SK-N-SH (cell line): ENCODE measurements around the gene SYNPO2. TPM values are rescaled to one million over a fixed set of nuclear protein-coding genes. Genes with fewer than 3 reads are reported as not detected.

Experiments used
- CTCF ChIA-PET: fragments of 300-600, 350-600 bp; formaldehyde crosslinking; extraction: SDS; loops from one replicate; lab custom pipeline; 2021; lab: Yijun Ruan, JAX
- POLR2A ChIA-PET: fragments of 350-600 bp; sonication (Branson Sonifier 250); formaldehyde crosslinking; extraction: SDS; loops from one replicate; lab custom pipeline; 2020; ENCODE audit warnings: antibody characterized with exemption, inconsistent platforms; lab: Yijun Ruan, JAX
- DNase-seq: peaks from one replicate; pipeline ENCODE4 v3.0.0; 2012
- H2AFZ ChIP-seq: fragments of 200-600 bp; sonication (generic); 2 replicates; pipeline ENCODE4 v1.8.1; 2016; ENCODE audit warnings: antibody characterized with exemption, mild to moderate bottlenecking, low read depth
- H3F3A ChIP-seq: fragments of 200-600 bp; sonication (generic); replicated peaks from 2 replicates; pipeline ENCODE3; 2016; ENCODE audit warnings: antibody characterized with exemption, mild to moderate bottlenecking; ENCODE audit not compliant: insufficient read depth
- H3K27ac ChIP-seq, 2 experiments: fragments of 200-500 bp in 1 of 2; fragments of 200-600 bp in 1 of 2; sonication (Bioruptor generic) in 1 of 2; sonication (generic), shearing (Covaris generic) in 1 of 2; 2 replicates each; pipeline versions ENCODE4 v1.5.1 to v1.6.1; 2014 to 2016; ENCODE audit warnings: low read depth in 2 of 2, inconsistent platforms in 1 of 2, low read length in 1 of 2, mild to moderate bottlenecking in 1 of 2, mixed read lengths in 1 of 2
- H3K27me3 ChIP-seq: fragments of 200-600 bp; sonication (generic), shearing (Covaris generic); 2 replicates; pipeline ENCODE4 v1.6.1; 2016; ENCODE audit warnings: mixed run types; ENCODE audit not compliant: insufficient read depth
- H3K36me3 ChIP-seq, 2 experiments: fragments of 200-500 bp in 1 of 2; fragments of 200-600 bp in 1 of 2; sonication (Bioruptor generic) in 1 of 2; sonication (generic) in 1 of 2; replicated peaks in 1 of 2; 2 replicates each; pipeline versions ENCODE3 to v1.5.1; 2014 to 2016; ENCODE audit warnings: low read length in 1 of 2, mild to moderate bottlenecking in 1 of 2; ENCODE audit not compliant: insufficient read depth in 2 of 2, control insufficient read depth in 1 of 2
- H3K4me1 ChIP-seq, 2 experiments: fragments of 200-500 bp in 1 of 2; fragments of 200-600 bp in 1 of 2; sonication (Bioruptor generic) in 1 of 2; sonication (generic), shearing (Covaris generic) in 1 of 2; 2 replicates each; pipeline versions ENCODE4 v1.5.1 to v1.6.1; 2014 to 2016; ENCODE audit warnings: low read depth in 1 of 2, low read length in 1 of 2, mixed run types in 1 of 2; ENCODE audit not compliant: insufficient read depth in 2 of 2, control insufficient read depth in 1 of 2
- H3K4me2 ChIP-seq: fragments of 200-600 bp; sonication (generic), shearing (Covaris generic); 2 replicates; pipeline ENCODE4 v1.6.1; 2017; ENCODE audit warnings: mixed run types
- H3K4me3 ChIP-seq, 2 experiments: fragments of 200-500 bp in 1 of 2; fragments of 200-600 bp in 1 of 2; sonication (Bioruptor generic) in 1 of 2; sonication (generic), shearing (Covaris generic) in 1 of 2; 2 replicates each; pipeline versions ENCODE4 v1.5.1 to v1.8.1; 2014 to 2016; ENCODE audit warnings: low read depth in 2 of 2, inconsistent platforms in 1 of 2, low read length in 1 of 2, mild to moderate bottlenecking in 1 of 2, mixed read lengths in 1 of 2, moderate library complexity in 1 of 2
- H3K79me2 ChIP-seq: fragments of 200-600 bp; sonication (generic); 2 replicates; pipeline ENCODE4 v1.8.1; 2017; ENCODE audit warnings: mild to moderate bottlenecking; ENCODE audit not compliant: insufficient read depth
- H3K9ac ChIP-seq: fragments of 200-600 bp; sonication (generic); 2 replicates; pipeline ENCODE4 v1.6.1; 2017; ENCODE audit warnings: mixed run types
- H3K9me2 ChIP-seq: fragments of 200-600 bp; sonication (generic); 2 replicates; pipeline ENCODE4 v1.6.1; 2017; ENCODE audit warnings: mixed run types
- H3K9me3 ChIP-seq: fragments of 200-600 bp; sonication (generic); 2 replicates; pipeline ENCODE4 v1.6.1; 2017; ENCODE audit warnings: mixed run types, mild to moderate bottlenecking, moderate library complexity
- H4K20me1 ChIP-seq: fragments of 200-600 bp; sonication (generic); 2 replicates; pipeline ENCODE4 v1.6.1; 2017; ENCODE audit warnings: mild to moderate bottlenecking, mixed run types; ENCODE audit not compliant: insufficient read depth
- CTCF ChIP-seq: fragments of 200-600 bp; sonication (generic); IDR thresholded peaks from 2 replicates; pipeline ENCODE4 v1.6.1; 2017; ENCODE audit warnings: antibody characterized with exemption, mild to moderate bottlenecking, moderate library complexity
- ELF1 ChIP-seq: IDR thresholded peaks from 2 replicates; pipeline ENCODE4 v1.4.0; 2012
- EP300 ChIP-seq, 2 experiments: IDR thresholded peaks; 2 replicates each; pipeline versions ENCODE4 v1.4.0 to v1.6.1; 2012; ENCODE audit warnings: borderline replicate concordance in 1 of 2, low read depth in 1 of 2, low read length in 1 of 2
- FOXM1 ChIP-seq: IDR thresholded peaks from 2 replicates; pipeline ENCODE4 v1.4.0; 2012; ENCODE audit warnings: low read depth, mild to moderate bottlenecking
- GABPA ChIP-seq: IDR thresholded peaks from 2 replicates; pipeline ENCODE4 v1.4.0; 2012; ENCODE audit warnings: low read depth, mild to moderate bottlenecking
- GATA2 ChIP-seq: sonication (generic); formaldehyde crosslinking; IDR thresholded peaks from 2 replicates; pipeline ENCODE4 v1.5.0; 2020; ENCODE audit warnings: mild to moderate bottlenecking, missing genetic modification reagents
- IRF3 ChIP-seq: fragments of 150-350 bp; IDR thresholded peaks from 2 replicates; pipeline ENCODE4 v1.6.1; 2016; ENCODE audit warnings: mild to moderate bottlenecking, low read depth, low read length
- MAX ChIP-seq: IDR thresholded peaks from 2 replicates; pipeline ENCODE4 v1.4.0; 2012; ENCODE audit warnings: low read depth
- MEF2A ChIP-seq: IDR thresholded peaks from 2 replicates; pipeline ENCODE4 v1.4.0; 2012; ENCODE audit warnings: low read depth, borderline replicate concordance
- MXI1 ChIP-seq: IDR thresholded peaks from 2 replicates; pipeline ENCODE4 v1.6.1; 2012; ENCODE audit warnings: mild to moderate bottlenecking, low read depth, low read length, improper control_type of control experiment
- NFIC ChIP-seq: IDR thresholded peaks from 2 replicates; pipeline ENCODE4 v1.4.0; 2012; ENCODE audit warnings: borderline replicate concordance
- RAD21 ChIP-seq: IDR thresholded peaks from 2 replicates; pipeline ENCODE4 v1.6.1; 2012; ENCODE audit warnings: mild to moderate bottlenecking, low read length
- SMC3 ChIP-seq: IDR thresholded peaks from 2 replicates; pipeline ENCODE4 v1.6.1; 2012; ENCODE audit warnings: low read depth, low read length, improper control_type of control experiment
- TAF1 ChIP-seq: IDR thresholded peaks from 2 replicates; pipeline ENCODE4 v1.6.1; 2012; ENCODE audit warnings: low read depth, mild to moderate bottlenecking, low read length, moderate library complexity, borderline replicate concordance
- TCF12 ChIP-seq: IDR thresholded peaks from 2 replicates; pipeline ENCODE4 v1.4.0; 2012
- USF1 ChIP-seq: IDR thresholded peaks from 2 replicates; pipeline ENCODE4 v1.4.0; 2012; ENCODE audit warnings: low read depth, borderline replicate concordance
- YY1 ChIP-seq: IDR thresholded peaks from 2 replicates; pipeline ENCODE4 v1.4.0; 2012; ENCODE audit warnings: low read depth, mild to moderate bottlenecking
- ZBTB33 ChIP-seq: IDR thresholded peaks from 2 replicates; pipeline ENCODE4 v1.4.0; 2012; ENCODE audit warnings: low read depth, borderline replicate concordance
- WGBS: methylation state at CpG from one replicate; pipeline ENCODE4 v1.1.6; 2017; ENCODE audit warnings: low lambda C conversion rate; 5-methylcytosine and 5-hydroxymethylcytosine counted together
- polyA plus RNA-seq, 3 experiments: library from polyadenylated mRNA; depleted of rRNA; stranded (reverse); fragments of >200 nt; gene quantifications; 2 replicates each; pipeline ENCODE4 v1.2.3, GENCODE V29; 2012

SYNPO2 gene
- polyA plus RNA-seq, 1 of the 3 experiments (the other 2 are of a cell fraction), result 7.2 TPM

- no peak overlapping the region for H3K9ac ChIP-seq
- ChIA-PET CTCF (interaction anchor here (1.0 to 1.2 kb wide), 2 partner anchors 10 to 47 kb away, joined by 3 to 4 read pairs; no protein-coding TSS in a partner anchor), POLR2A (no interaction called here)
- H3K4me1 ChIP-seq, result peaks cover 3 to 33% of the 10 kb centered on the region in 2 experiments; a peak in 3 of 4 replicates
- no peaks in the 10 kb centered on the region for H3K79me2 ChIP-seq
- H4K20me1 ChIP-seq, result no peaks in the 10 kb centered on the region
- peaks cover 0 to 96% of the 10 kb centered on the region in 2 experiments for H3K36me3 ChIP-seq
- peaks cover 3% of the 10 kb centered on the region for H3F3A ChIP-seq
- no peak overlapping the region for H3K4me2 ChIP-seq
- no peaks in the 10 kb centered on the region for H3K9me3 ChIP-seq
- TF ChIP-seq MEF2A (no peak), GATA2 (CRISPR knock-in tag) (no peak), RAD21 (no peak), TCF12 (no peak), ZBTB33 (no peak), EP300 (IDR thresholded peaks at IDR 0.05; ENCODE audit: borderline replicate concordance in 1 of 2, low read depth in 1 of 2, low read length in 1 of 2) (no peak), TAF1 (no peak), GABPA (no peak), IRF3 (no peak), MAX (no peak), NFIC (no peak), FOXM1 (no peak), ELF1 (no peak), YY1 (no peak), USF1 (no peak), SMC3 (no peak), CTCF (no peak), MXI1 (no peak)
- TF ChIP-seq, all 33 proteins: peak for 0
- WGBS, result 97% methylated on average over 18 of the region's 18 CpGs
- Histone ChIP-seq H3K27me3 (no peaks in the 10 kb centered on the region), H3K4me3 (no peak overlapping the region), H3K27ac (no peak overlapping the region), H2AFZ (no peak overlapping the region), H3K9me2 (peaks cover 4% of the 10 kb centered on the region; the same call in 1 of the 2 replicates)
- DNase-seq, result no peak
These were observed 141.3 kb downstream of the SYNPO2 start for GRCh38 chr4:119029847-119030535.
